GM18867 (cell line): ENCODE results near the gene CHST15.

Source experiments
- ATAC-seq: cut with Tn5 transposase; IDR thresholded peaks from one replicate; pipeline ENCODE4 v1.9.1; 2021; ENCODE audit warnings: mild to moderate bottlenecking, moderate library complexity; ENCODE audit not compliant: unreplicated experiment

The CHST15 gene

GRCh38 chr10:124066781-124067714, 26.4 kb downstream of the CHST15 start:
- ATAC-seq, result no peak

- ATAC-seq, result no peak
Measured at GRCh38 chr10:124066126-124066700, 27.2 kb downstream of the CHST15 start.

- no peak for ATAC-seq
Measured at GRCh38 chr10:124065382-124066125, 27.8 kb downstream of the CHST15 start.

GRCh38 chr10:124064676-124065075, 28.7 kb downstream of the CHST15 start:
- ATAC-seq, result no peak

GRCh38 chr10:124063750-124064603, 29.4 kb downstream of the CHST15 start:
- ATAC-seq, result peak; percentile 51

- ATAC-seq, result no peak
Measured at GRCh38 chr10:124062390-124062789, 31.0 kb downstream of the CHST15 start.

- ATAC-seq, result no peak
Measured at GRCh38 chr10:124061030-124061429, 32.4 kb downstream of the CHST15 start.

- no peak for ATAC-seq
Measured at GRCh38 chr10:124060148-124060720, 33.2 kb downstream of the CHST15 start.

- no peak for ATAC-seq
Measured at GRCh38 chr10:124059551-124059950, 33.8 kb downstream of the CHST15 start.

- no peak for ATAC-seq
Measured at GRCh38 chr10:124058346-124059003, 34.9 kb downstream of the CHST15 start.

GRCh38 chr10:124057601-124058000, 35.8 kb downstream of the CHST15 start:
- no peak for ATAC-seq

GRCh38 chr10:124056337-124056980, 36.9 kb downstream of the CHST15 start:
- no peak for ATAC-seq

- ATAC-seq, result no peak
Measured at GRCh38 chr10:124053971-124054370, 39.4 kb downstream of the CHST15 start.

- no peak for ATAC-seq
Measured at GRCh38 chr10:124052561-124052960, 40.8 kb downstream of the CHST15 start.

GRCh38 chr10:124050021-124051015, 43.1 kb downstream of the CHST15 start:
- no peak for ATAC-seq

- no peak for ATAC-seq
Measured at GRCh38 chr10:124049484-124049883, 43.9 kb downstream of the CHST15 start.

- ATAC-seq, result no peak
Measured at GRCh38 chr10:124048371-124049290, 44.8 kb downstream of the CHST15 start.
